K562 (cell line): ENCODE results near the gene TBC1D17. TPM values are rescaled to one million over a fixed set of nuclear protein-coding genes. Genes with fewer than 3 reads are reported as not detected.
A peak's percentile ranks its signal among the peaks of the same experiment; 100 is the strongest.

Experiments
- ARNT ChIP-seq, 2 experiments: fragments of 450-650 bp; IDR thresholded peaks; 2 replicates each; pipeline ENCODE4 v1.6.1; 2016; ENCODE audit warnings: mild to moderate bottlenecking in 1 of 2
- RREB1 ChIP-seq: fragments of 250-450 bp; sonication (Bioruptor Pico); IDR thresholded peaks from 2 replicates; pipeline ENCODE4 v1.4.0; 2020
- SMARCC2 ChIP-seq: fragments of 450-650 bp; IDR thresholded peaks from 2 replicates; pipeline ENCODE4 v1.6.1; 2017; ENCODE audit warnings: antibody characterized with exemption, moderate library complexity, mild to moderate bottlenecking, low read depth
- SNRNP70 ChIP-seq: fragments of 200-400 bp; formaldehyde crosslinking; optimal IDR thresholded peaks from 2 replicates; pipeline ENCODE3; 2017; ENCODE audit warnings: low read depth, low read length
- YBX1 ChIP-seq: fragments of 450-650 bp; IDR thresholded peaks from 2 replicates; pipeline ENCODE4 v1.7.1; 2016; ENCODE audit warnings: mild to moderate bottlenecking
- ZFP36 ChIP-seq: fragments of 150-350 bp; IDR thresholded peaks from 2 replicates; pipeline ENCODE4 v1.6.1; 2018; ENCODE audit warnings: low read length, low read depth; ENCODE audit not compliant: partially characterized antibody
- ZNF318 ChIP-seq, 2 experiments: fragments of 450-650 bp; IDR thresholded peaks; 2 replicates each; pipeline ENCODE4 v1.6.1; 2016; ENCODE audit warnings: mild to moderate bottlenecking in 2 of 2, borderline replicate concordance in 1 of 2, low read depth in 1 of 2, moderate library complexity in 1 of 2
- polyA plus RNA-seq, 8 experiments: library from polyadenylated mRNA; depleted of rRNA in 4 of 8; stranded (reverse) in 5 of 8; unstranded in 3 of 8; fragments of >200 nt; fragmentation: Nextera tagmentation in 2 of 8; fragmentation: Illumina TruSeq in 1 of 8; extraction: Ambion mirVana in 2 of 8; extraction: Trizol in 1 of 8; gene quantifications; 2 replicates each; pipeline versions ENCODE4 v1.2.1 to v1.2.3, GENCODE V29; 2011 to 2014; ENCODE audit warnings: inconsistent platforms in 1 of 8, missing spikeins in 1 of 8
- total RNA-seq, 7 experiments: library from RNA; depleted of rRNA in 6 of 7; stranded (reverse); fragments of >200 nt in 6 of 7; fragmentation: Illumina TruSeq in 2 of 7; extraction: Trizol in 2 of 7; gene quantifications; 2 replicates each; pipeline versions ENCODE4 v1.2.1 to v1.2.3, GENCODE V29; 2011 to 2021; ENCODE audit warnings: low replicate concordance in 1 of 7
- TF ChIP-seq, protein P1 (sequence below): fragments of 450-650 bp; IDR thresholded peaks from 2 replicates; pipeline ENCODE4 v1.6.1; 2014; ENCODE audit warnings: low read depth, mild to moderate bottlenecking, moderate library complexity, borderline replicate concordance
- TF ChIP-seq, protein P2 (sequence below): fragments of 250-450 bp; sonication (Bioruptor Pico); IDR thresholded peaks from 2 replicates; pipeline ENCODE4 v1.4.0; 2020; ENCODE audit warnings: borderline replicate concordance

The TBC1D17 gene
- total and polyA plus RNA-seq, 9 of the 15 experiments (the other 6 are each of a cell fraction or from before 2014, with no cell fraction given), result 0.42 to 16.0 (median 3.8) TPM

- no peak for TF ChIP-seq ARNT (IDR thresholded peaks at IDR 0.05)
- peak; percentile 9 for TF ChIP-seq ZFP36
- TF ChIP-seq SMARCC2, result no peak
- TF ChIP-seq RREB1 (CRISPR knock-in tag), result peak; percentile 55; the same call in 1 of the 2 replicates
- TF ChIP-seq YBX1, result no peak
- no peak for TF ChIP-seq ZNF318 (IDR thresholded peaks at IDR 0.05; ENCODE audit: borderline replicate concordance in 1 of 2, low read depth in 1 of 2)
- TF ChIP-seq, protein P1, sequence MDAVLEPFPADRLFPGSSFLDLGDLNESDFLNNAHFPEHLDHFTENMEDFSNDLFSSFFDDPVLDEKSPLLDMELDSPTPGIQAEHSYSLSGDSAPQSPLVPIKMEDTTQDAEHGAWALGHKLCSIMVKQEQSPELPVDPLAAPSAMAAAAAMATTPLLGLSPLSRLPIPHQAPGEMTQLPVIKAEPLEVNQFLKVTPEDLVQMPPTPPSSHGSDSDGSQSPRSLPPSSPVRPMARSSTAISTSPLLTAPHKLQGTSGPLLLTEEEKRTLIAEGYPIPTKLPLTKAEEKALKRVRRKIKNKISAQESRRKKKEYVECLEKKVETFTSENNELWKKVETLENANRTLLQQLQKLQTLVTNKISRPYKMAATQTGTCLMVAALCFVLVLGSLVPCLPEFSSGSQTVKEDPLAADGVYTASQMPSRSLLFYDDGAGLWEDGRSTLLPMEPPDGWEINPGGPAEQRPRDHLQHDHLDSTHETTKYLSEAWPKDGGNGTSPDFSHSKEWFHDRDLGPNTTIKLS, result peak; percentile 99
- TF ChIP-seq, protein P2, sequence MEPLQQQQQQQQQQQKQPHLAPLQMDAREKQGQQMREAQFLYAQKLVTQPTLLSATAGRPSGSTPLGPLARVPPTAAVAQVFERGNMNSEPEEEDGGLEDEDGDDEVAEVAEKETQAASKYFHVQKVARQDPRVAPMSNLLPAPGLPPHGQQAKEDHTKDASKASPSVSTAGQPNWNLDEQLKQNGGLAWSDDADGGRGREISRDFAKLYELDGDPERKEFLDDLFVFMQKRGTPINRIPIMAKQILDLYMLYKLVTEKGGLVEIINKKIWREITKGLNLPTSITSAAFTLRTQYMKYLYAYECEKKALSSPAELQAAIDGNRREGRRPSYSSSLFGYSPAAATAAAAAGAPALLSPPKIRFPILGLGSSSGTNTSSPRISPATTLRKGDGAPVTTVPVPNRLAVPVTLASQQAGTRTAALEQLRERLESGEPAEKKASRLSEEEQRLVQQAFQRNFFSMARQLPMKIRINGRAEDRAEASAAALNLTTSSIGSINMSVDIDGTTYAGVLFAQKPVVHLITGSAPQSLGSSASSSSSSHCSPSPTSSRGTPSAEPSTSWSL, result no peak
- no peak for TF ChIP-seq SNRNP70
These were observed 12.3 kb downstream of the TBC1D17 start (continued) for GRCh38 chr19:49889687-49890348.
